ENCODE results near the gene VRK1. TPM values are rescaled to one million over a fixed set of nuclear protein-coding genes. Genes with fewer than 3 reads are reported as not detected.

VRK1 gene
- total RNA-seq, 1 donor from 2014 or later, result 16.1 TPM

GRCh38 chr14:96792003-96792402 is 5.2 kb upstream of the VRK1 start:
- DNase-seq (ENCODE audit: low read depth), result no peak

DNA sequence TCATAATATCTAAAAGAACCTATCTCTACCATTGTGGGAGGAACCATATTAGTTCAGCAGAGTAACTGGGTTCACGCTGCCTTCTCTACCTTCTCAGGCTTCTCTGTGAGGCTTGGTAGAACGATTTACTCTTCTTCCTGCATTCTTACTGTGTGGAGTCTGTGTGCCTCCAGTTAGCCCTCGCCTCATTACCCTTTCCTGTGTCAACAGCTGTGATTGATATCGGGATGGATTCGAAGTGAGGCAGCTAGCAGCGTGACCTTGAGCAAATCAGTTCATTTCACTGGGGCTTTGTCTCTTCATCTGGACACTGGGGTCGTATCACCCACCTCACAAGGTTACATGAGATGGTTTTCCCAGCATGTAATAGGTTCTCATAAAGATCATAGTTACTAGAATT is 4.6 kb upstream of the VRK1 start:
- DNase-seq (ENCODE audit: low read depth), result peak; percentile 2

- no peak for DNase-seq (ENCODE audit: low read depth)
These were observed 3.6 kb upstream of the VRK1 start for GRCh38 chr14:96793547-96793946.

GRCh38 chr14:96795109-96795828 is 1.9 kb upstream of the VRK1 start:
- DNase-seq (ENCODE audit: low read depth), result no peak

DNA sequence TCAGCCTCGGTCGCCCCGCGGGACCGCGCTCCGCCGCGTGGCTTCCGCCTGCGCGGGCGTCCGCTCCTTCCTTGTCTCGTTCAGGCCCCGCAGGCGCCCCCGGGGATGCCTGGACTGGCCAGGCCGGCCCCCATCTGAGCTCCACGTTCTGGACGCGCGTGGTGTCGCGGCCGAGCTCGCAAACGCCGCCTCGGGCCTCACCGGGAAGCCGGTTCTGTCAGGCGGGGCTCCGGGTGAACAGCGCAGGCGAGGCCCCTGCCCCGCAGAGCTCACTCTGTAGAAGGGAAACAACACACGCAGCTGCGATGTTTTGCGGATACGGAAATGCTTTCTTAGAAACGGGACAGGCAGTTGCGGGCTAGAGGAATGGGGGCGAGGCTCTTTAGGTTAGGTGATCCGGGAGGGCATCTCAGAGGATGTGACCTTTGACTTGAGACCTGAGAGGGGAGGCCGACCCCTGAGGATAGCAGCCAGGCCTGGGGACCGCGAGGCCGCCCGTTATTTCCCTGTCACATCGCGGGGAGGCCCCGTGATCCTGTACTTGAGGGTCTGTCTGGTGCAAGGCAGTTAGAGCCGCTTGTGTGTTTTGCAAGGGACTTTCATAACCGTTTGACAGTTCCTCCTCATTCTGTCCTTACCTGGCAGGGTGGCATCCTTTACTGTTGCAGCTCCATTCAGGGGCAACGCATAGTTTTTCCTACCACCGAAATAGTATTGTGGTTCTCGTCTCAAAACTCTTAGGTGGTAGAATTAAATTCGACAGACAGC is 584 bp downstream of the VRK1 start:
- no peak for DNase-seq (ENCODE audit: low read depth)

GRCh38 chr14:96798956-96799355 is 1.8 kb downstream of the VRK1 start:
- no peak for DNase-seq (ENCODE audit: low read depth)

GRCh38 chr14:96799489-96800054 is 2.4 kb downstream of the VRK1 start:
- DNase-seq (ENCODE audit: low read depth), result no peak

GRCh38 chr14:96801931-96802330 is 4.7 kb downstream of the VRK1 start:
- no peak for DNase-seq (ENCODE audit: low read depth)

DNA sequence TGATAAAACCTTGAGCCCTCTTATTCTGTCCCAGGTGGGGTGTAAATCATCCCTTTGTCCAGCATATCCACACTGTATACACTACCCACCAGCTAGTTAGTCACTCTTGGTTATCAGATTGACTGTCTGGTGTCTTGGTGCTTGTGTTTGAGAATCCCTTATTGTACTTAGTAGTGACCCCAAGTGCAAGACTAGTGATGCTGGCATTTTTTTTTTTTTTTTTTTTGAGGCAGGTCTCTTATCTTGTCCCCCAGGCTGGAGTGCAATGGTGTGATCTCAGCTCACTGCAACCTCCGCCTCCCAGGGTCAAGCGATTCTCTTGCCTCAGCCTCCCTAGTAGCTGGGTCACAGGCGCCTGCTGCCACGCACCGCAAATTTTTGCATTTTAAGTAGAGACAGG is 5.8 kb downstream of the VRK1 start:
- no peak for DNase-seq (ENCODE audit: low read depth)

DNA sequence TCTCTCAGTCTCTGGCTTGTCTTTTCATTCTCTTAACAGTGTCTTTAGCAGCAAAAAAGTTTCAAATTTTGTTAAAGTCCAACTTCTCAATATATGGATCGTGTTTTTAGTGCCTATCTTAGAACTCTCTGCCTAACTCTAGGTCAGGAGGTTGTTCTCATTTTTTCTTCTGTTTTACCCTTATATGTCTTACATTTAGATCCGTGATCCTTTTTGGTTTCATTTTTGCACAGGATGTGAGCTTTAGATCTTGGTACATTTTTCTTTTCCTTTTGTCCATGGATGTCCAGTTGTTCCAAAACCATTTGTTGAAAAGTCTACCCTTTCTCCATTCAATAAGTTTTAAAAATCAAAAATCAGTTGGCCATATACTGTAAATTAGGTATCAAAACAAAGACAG is 6.8 kb downstream of the VRK1 start:
- no peak for DNase-seq (ENCODE audit: low read depth)

- DNase-seq (ENCODE audit: low read depth), result no peak
These were observed 7.7 kb downstream of the VRK1 start for GRCh38 chr14:96804895-96805294.

DNA sequence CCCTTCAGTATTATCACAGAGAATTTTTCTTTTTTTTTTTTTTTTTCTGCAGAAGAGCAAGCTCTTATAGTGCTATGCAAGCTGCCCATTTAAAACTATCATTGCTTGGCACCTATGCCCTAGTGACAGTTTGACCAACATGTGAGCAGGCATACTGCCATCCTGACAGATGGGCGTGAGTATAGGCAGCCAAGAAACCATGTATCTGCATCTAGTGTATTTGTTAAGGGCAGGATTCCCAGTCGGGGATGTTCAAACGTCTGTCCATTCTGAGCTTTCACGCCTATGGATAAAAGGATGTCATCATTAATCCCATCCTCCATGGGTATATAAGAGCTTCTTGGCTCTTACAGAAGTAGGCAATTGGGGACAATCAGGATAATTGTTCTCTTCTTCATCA is 8.8 kb downstream of the VRK1 start:
- DNase-seq (ENCODE audit: low read depth), result no peak

DNA sequence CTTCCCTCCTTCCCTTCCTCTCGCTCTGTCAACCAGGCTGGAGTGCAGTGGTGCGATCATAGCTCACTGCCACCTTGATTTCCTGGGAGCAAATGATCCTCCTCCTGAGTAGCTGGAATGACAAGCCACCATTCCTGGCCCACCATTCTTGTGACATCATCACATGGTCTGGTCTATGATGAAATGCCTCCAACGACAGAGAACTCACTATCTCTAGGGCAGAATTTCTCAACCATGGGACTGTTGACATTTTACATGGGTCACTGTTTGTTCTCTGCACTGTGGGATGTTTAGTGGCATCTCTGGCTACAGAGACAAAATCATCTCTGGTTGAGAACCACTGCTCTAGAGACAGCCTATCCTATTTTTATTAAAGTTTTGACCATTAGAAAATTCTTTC is 9.7 kb downstream of the VRK1 start:
- no peak for DNase-seq (ENCODE audit: low read depth)

DNA sequence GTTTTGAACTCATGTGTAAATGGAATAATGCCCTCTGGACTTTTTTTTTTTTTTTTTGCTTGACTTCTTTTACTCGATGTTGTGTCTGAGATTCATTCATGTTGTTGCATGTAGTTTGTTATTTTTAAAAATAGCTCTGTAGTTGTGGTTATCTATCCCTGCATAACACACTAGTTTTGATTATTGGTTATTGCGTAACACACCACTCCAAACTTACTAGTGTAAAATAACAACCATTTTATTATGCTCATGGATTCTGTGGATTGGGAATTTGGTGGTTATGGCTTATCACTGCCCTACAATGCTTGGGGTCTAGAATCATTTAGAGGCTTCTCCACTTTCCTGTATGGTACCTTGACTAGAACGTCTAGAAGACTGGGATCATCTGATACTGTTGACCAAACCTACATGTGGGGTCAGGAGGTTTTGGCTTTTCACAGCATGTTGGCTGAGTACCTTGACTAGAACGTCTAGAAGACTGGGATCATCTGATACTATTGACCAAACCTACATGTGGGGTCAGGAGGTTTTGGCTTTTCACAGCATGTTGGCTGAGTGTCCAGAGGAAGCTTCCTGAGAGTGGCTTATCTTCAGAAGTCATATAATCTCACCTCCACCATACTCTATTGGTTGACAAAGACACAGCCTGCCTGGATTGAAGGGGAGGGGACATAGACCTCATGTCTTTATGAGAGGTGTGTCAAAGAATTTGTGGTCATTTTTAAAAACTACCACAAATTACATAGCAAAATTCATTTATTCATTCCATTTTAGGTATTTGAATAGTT is 11.6 kb downstream of the VRK1 start:
- DNase-seq (ENCODE audit: low read depth), result no peak

GRCh38 chr14:96811265-96811664 is 14.1 kb downstream of the VRK1 start:
- no peak for DNase-seq (ENCODE audit: low read depth)

- DNase-seq (ENCODE audit: low read depth), result no peak
These were observed 14.9 kb downstream of the VRK1 start for GRCh38 chr14:96811985-96812667.

DNA sequence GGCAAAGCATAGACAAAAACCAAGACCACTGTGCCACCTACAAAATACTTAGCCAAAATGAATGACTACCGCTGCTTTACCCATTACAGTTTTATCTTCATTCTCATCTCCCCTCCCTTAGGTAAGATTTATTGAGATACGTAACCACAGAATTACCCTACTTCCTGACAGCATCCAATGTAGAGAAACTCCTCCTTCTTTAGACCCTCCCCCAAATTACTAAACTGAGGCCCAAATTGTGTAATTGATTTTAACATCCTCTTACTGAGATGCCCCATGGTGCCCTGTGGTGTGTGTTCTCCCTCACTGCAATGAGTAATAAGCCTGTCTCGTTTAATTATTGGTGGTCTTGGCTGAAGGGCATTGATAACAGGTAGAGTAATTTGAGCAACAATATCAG is 19.1 kb downstream of the VRK1 start:
- DNase-seq (ENCODE audit: low read depth), result no peak

DNA sequence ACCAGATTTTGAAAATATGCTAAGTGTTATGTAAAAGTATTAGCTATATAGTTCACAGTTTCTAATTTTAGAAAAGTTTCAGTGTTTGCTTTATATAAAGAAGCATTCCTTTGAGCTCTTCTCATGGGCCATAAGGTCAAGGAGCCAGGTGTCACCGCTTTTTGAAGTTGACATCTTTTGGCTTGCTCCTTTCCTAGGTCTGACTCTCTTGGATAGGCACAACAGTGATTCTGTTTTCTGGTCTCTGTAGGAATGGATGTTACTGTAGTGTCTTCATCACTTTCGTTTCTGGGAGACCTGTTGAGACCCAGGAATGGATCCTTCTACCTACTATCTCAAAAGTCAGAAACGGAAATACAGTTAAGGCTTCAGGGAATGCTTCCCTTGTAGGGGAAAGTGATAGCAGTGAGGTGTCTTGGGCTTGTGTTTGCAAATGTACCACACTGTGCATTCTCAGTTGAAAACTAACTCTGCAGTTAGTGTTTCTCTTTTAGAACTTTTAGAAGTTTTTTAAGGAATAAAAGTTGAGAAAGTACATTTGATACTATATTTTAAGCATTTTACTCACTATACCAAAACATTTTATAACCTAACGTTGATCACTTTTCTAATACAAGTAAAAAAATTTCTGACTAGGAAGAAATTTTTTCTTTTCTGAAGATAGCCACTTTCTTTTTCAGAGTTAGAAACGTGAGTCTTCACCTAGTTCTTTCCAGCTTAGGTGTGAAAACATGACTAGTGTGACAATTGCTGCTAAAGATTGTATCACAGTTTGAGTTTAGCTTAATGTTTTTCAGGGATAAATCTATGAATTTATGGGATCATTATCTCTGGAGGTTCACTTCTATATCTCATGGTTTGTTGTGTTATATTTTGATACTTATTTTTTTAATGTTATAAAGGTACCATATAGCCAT is 20.8 kb downstream of the VRK1 start:
- DNase-seq (ENCODE audit: low read depth), result no peak

DNA sequence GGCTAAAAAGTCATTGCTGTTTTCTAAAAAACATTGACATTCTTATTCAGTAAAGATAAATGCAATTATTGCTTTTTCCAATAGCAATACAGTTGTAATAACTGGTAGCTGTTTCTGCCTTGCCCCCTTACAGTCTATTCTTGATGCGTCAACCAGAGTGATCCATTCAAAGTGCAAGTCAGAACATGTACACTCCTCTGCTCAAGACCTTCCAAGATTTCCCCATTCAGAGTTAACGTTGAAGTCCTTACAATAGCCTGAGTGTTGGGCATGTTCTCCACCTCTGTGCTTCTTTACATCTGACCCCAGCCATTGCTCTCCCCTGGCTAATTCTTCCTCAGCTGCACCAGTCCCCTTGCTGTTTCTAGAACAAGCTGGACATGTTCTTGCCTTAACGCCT is 24.3 kb downstream of the VRK1 start:
- no peak for DNase-seq (ENCODE audit: low read depth)

- no peak for DNase-seq (ENCODE audit: low read depth)
These were observed 26.5 kb downstream of the VRK1 start for GRCh38 chr14:96823652-96824051.

- peak; percentile 51 for DNase-seq (ENCODE audit: low read depth)
These were observed 27.1 kb downstream of the VRK1 start for GRCh38 chr14:96824283-96824682.
